HEK293 (cell line): ENCODE measurements around the gene NEUROG3.

Experiments used
- CTCF ChIA-PET: fragments of 350-600 bp; formaldehyde crosslinking; extraction: SDS; loops from one replicate; lab custom pipeline; 2021; ENCODE audit warnings: antibody characterized with exemption; lab: Yijun Ruan, JAX
- POLR2A ChIA-PET: fragments of 300-600 bp; formaldehyde crosslinking; extraction: SDS; loops from one replicate; lab custom pipeline; 2020; ENCODE audit warnings: antibody characterized with exemption, inconsistent platforms; lab: Yijun Ruan, JAX
- H3K27ac ChIP-seq: fragments of 200-500 bp; sonication (Bioruptor generic); 2 replicates; pipeline ENCODE4 v1.5.1; 2014; ENCODE audit warnings: low read depth, low read length, control low read depth, inconsistent platforms; ENCODE audit errors: extremely low read depth
- H3K36me3 ChIP-seq, 2 experiments: fragments of 200-500 bp in 1 of 2; sonication (Bioruptor generic) in 1 of 2; 1 replicate in 1 of 2; 2 replicates in 1 of 2; pipeline ENCODE4 v1.5.1; 2014 to 2017; ENCODE audit warnings: inconsistent platforms in 2 of 2, low read length in 2 of 2; ENCODE audit not compliant: control insufficient read depth in 2 of 2, insufficient read depth in 1 of 2
- H3K4me1 ChIP-seq: fragments of 200-500 bp; sonication (Bioruptor generic); 2 replicates; pipeline ENCODE4 v1.5.1; 2014; ENCODE audit warnings: mild to moderate bottlenecking, low read length, inconsistent platforms; ENCODE audit not compliant: control insufficient read depth, insufficient read depth
- H3K4me3 ChIP-seq: 2 replicates; pipeline ENCODE4 v1.5.1; 2011; ENCODE audit warnings: low read depth, mild to moderate bottlenecking, control low read depth, low read length, moderate library complexity
- H3K9me3 ChIP-seq: fragments of 200-500 bp; sonication (Bioruptor generic); 2 replicates; pipeline ENCODE4 v1.5.1; 2014; ENCODE audit warnings: low read depth, low read length, inconsistent platforms; ENCODE audit not compliant: control insufficient read depth, insufficient read depth
- EGR2 ChIP-seq: fragments of 450-650 bp; formaldehyde crosslinking; IDR thresholded peaks from 2 replicates; pipeline ENCODE4 v1.5.1; 2016; ENCODE audit warnings: low read depth, missing biosample characterization, missing genetic modification characterization
- GLI4 ChIP-seq: fragments of 450-650 bp; formaldehyde crosslinking; IDR thresholded peaks from 2 replicates; pipeline ENCODE4 v1.5.1; 2016; ENCODE audit warnings: missing biosample characterization, missing genetic modification characterization
- HOXA7 ChIP-seq: sonication (generic); formaldehyde crosslinking; IDR thresholded peaks from 2 replicates; pipeline ENCODE4 v1.8.1; 2022; ENCODE audit warnings: missing genetic modification reagents, borderline replicate concordance
- MEIS1 ChIP-seq: sonication (generic); formaldehyde crosslinking; IDR thresholded peaks from 2 replicates; pipeline ENCODE4 v1.8.1; 2022; ENCODE audit warnings: missing genetic modification reagents, mild to moderate bottlenecking, borderline replicate concordance
- OSR2 ChIP-seq: fragments of 450-650 bp; formaldehyde crosslinking; IDR thresholded peaks from 2 replicates; pipeline ENCODE4 v1.5.1; 2016; ENCODE audit warnings: missing biosample characterization, missing genetic modification characterization
- PBX3 ChIP-seq: sonication (generic); formaldehyde crosslinking; IDR thresholded peaks from 2 replicates; pipeline ENCODE4 v1.8.1; 2022; ENCODE audit warnings: mild to moderate bottlenecking, moderate library complexity, missing genetic modification reagents
- ZBTB1 ChIP-seq: fragments of 450-650 bp; formaldehyde crosslinking; IDR thresholded peaks from 2 replicates; pipeline ENCODE4 v1.5.1; 2016; ENCODE audit warnings: missing biosample characterization, missing genetic modification characterization
- ZBTB17 ChIP-seq: fragments of 450-650 bp; formaldehyde crosslinking; IDR thresholded peaks from 2 replicates; pipeline ENCODE4 v1.5.1; 2016; ENCODE audit warnings: missing biosample characterization, missing genetic modification characterization
- ZNF10 ChIP-seq: fragments of 450-650 bp; formaldehyde crosslinking; IDR thresholded peaks from 2 replicates; pipeline ENCODE4 v1.5.1; 2017; ENCODE audit warnings: missing biosample characterization, missing genetic modification characterization
- ZNF112 ChIP-seq: fragments of 450-650 bp; formaldehyde crosslinking; IDR thresholded peaks from 2 replicates; pipeline ENCODE4 v1.5.0; 2017; ENCODE audit warnings: missing biosample characterization, missing genetic modification characterization
- ZNF114 ChIP-seq: fragments of 450-650 bp; formaldehyde crosslinking; IDR thresholded peaks from 2 replicates; pipeline ENCODE4 v1.5.0; 2017; ENCODE audit warnings: missing biosample characterization, missing genetic modification characterization
- ZNF544 ChIP-seq: fragments of 450-650 bp; formaldehyde crosslinking; IDR thresholded peaks from 2 replicates; pipeline ENCODE4 v1.5.0; 2017; ENCODE audit warnings: missing biosample characterization, missing genetic modification characterization
- ZNF623 ChIP-seq: fragments of 450-650 bp; formaldehyde crosslinking; IDR thresholded peaks from 2 replicates; pipeline ENCODE4 v1.5.1; 2016; ENCODE audit warnings: missing biosample characterization, missing genetic modification characterization
- ZNF626 ChIP-seq: fragments of 450-650 bp; sonication (Bioruptor Pico); formaldehyde crosslinking; IDR thresholded peaks from 2 replicates; pipeline ENCODE4 v1.5.1; 2018; ENCODE audit warnings: missing biosample characterization, missing genetic modification characterization, inconsistent platforms
- ZNF707 ChIP-seq: fragments of 450-650 bp; formaldehyde crosslinking; IDR thresholded peaks from 2 replicates; pipeline ENCODE4 v1.5.1; 2016; ENCODE audit warnings: missing biosample characterization, missing genetic modification characterization
- ZNF76 ChIP-seq: fragments of 450-650 bp; formaldehyde crosslinking; IDR thresholded peaks from 2 replicates; pipeline ENCODE4; 2016; ENCODE audit warnings: low read depth, missing biosample characterization, missing genetic modification characterization, borderline replicate concordance
- ZSCAN4 ChIP-seq: fragments of 450-650 bp; formaldehyde crosslinking; IDR thresholded peaks from 2 replicates; pipeline ENCODE4 v1.5.1; 2017; ENCODE audit warnings: missing biosample characterization, missing genetic modification characterization
- TF ChIP-seq, protein P1 (sequence below): fragments of 450-650 bp; formaldehyde crosslinking; optimal IDR thresholded peaks from 2 replicates; pipeline ENCODE3; 2016; ENCODE audit warnings: missing biosample characterization, mild to moderate bottlenecking, missing genetic modification characterization
- TF ChIP-seq, protein P2 (sequence below): fragments of 450-650 bp; formaldehyde crosslinking; IDR thresholded peaks from 2 replicates; pipeline ENCODE4 v1.5.1; 2016; ENCODE audit warnings: missing biosample characterization, missing genetic modification characterization
- TF ChIP-seq, protein P3 (sequence below): fragments of 450-650 bp; formaldehyde crosslinking; IDR thresholded peaks from 2 replicates; pipeline ENCODE4 v1.5.1; 2016; ENCODE audit warnings: missing biosample characterization, missing genetic modification characterization
- TF ChIP-seq, protein P4 (sequence below): fragments of 450-650 bp; formaldehyde crosslinking; IDR thresholded peaks from 2 replicates; pipeline ENCODE4 v1.5.1; 2016; ENCODE audit warnings: missing biosample characterization, missing genetic modification characterization

Gene NEUROG3

DNA sequence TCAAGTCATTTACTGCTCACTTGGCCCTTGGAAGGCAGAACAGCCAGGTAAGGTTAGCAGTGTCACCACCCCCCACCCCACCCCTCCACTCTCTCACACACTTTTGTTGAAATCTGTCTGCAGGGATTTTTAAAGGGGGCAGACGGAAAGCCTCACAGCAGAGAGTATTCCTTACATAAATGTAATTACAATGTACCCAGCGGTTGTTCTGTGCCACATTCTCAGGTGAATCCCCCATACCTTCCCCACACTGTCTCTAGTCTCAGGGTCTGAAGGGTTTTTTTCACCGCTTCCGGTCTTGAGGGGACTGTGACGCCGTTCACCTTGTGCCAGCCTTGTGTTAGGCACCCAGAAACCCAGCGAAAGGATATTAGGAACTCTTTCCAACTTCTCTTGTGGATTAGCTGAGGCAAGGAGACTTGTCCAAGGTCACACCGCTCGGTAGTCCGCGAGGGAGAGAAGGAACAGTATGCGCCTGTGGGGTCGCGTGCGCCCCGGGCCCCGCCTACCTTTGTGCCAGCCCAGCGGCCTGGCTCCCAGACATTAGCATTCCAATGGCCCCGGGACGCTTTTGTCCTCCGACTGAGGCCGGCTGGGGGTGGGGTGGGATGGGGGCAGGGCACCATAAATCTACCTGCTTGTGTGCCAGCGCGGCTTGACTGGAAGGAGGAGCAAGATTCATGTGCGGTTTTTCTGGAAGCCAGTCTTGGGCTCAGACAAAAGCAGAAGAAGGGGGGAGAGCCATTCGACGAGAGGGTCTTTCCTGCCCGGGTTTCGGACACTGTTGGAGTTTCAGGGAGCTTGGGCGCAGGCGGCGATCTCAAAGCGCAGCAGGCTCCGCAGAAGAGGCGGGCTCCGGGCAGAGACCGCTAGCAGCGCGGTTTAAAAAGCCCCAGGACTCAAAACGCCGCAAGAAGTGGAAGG, 4.5 kb downstream of the NEUROG3 start:
- Histone ChIP-seq H3K4me1 (peaks cover 6% of the 10 kb centered on the region; the same call in 1 of the 2 replicates), H3K27ac (no peak overlapping the region), H3K36me3 (no peaks in the 10 kb centered on the region), H3K9me3 (no peaks in the 10 kb centered on the region), H3K4me3 (no peak overlapping the region)
- TF ChIP-seq ZNF707 (tag by site-specific recombination), result no peak
- TF ChIP-seq, protein P1, sequence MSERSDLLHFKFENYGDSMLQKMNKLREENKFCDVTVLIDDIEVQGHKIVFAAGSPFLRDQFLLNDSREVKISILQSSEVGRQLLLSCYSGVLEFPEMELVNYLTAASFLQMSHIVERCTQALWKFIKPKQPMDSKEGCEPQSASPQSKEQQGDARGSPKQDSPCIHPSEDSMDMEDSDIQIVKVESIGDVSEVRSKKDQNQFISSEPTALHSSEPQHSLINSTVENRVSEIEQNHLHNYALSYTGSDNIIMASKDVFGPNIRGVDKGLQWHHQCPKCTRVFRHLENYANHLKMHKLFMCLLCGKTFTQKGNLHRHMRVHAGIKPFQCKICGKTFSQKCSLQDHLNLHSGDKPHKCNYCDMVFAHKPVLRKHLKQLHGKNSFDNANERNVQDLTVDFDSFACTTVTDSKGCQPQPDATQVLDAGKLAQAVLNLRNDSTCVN, result no peak
- CTCF ChIA-PET, result no interaction called here
- POLR2A ChIA-PET, result no interaction called here

GRCh38 chr10:69567920-69568319, 5.3 kb downstream of the NEUROG3 start:
- no peak overlapping the region for H3K4me3 ChIP-seq
- TF ChIP-seq, protein P2, sequence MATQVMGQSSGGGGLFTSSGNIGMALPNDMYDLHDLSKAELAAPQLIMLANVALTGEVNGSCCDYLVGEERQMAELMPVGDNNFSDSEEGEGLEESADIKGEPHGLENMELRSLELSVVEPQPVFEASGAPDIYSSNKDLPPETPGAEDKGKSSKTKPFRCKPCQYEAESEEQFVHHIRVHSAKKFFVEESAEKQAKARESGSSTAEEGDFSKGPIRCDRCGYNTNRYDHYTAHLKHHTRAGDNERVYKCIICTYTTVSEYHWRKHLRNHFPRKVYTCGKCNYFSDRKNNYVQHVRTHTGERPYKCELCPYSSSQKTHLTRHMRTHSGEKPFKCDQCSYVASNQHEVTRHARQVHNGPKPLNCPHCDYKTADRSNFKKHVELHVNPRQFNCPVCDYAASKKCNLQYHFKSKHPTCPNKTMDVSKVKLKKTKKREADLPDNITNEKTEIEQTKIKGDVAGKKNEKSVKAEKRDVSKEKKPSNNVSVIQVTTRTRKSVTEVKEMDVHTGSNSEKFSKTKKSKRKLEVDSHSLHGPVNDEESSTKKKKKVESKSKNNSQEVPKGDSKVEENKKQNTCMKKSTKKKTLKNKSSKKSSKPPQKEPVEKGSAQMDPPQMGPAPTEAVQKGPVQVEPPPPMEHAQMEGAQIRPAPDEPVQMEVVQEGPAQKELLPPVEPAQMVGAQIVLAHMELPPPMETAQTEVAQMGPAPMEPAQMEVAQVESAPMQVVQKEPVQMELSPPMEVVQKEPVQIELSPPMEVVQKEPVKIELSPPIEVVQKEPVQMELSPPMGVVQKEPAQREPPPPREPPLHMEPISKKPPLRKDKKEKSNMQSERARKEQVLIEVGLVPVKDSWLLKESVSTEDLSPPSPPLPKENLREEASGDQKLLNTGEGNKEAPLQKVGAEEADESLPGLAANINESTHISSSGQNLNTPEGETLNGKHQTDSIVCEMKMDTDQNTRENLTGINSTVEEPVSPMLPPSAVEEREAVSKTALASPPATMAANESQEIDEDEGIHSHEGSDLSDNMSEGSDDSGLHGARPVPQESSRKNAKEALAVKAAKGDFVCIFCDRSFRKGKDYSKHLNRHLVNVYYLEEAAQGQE, result peak; percentile 97
- TF ChIP-seq PBX3 (CRISPR knock-in tag), result peak; percentile 58; the same call in 1 of the 2 replicates
- no peak for TF ChIP-seq ZNF114 (tag by site-specific recombination)
- TF ChIP-seq, protein P3, sequence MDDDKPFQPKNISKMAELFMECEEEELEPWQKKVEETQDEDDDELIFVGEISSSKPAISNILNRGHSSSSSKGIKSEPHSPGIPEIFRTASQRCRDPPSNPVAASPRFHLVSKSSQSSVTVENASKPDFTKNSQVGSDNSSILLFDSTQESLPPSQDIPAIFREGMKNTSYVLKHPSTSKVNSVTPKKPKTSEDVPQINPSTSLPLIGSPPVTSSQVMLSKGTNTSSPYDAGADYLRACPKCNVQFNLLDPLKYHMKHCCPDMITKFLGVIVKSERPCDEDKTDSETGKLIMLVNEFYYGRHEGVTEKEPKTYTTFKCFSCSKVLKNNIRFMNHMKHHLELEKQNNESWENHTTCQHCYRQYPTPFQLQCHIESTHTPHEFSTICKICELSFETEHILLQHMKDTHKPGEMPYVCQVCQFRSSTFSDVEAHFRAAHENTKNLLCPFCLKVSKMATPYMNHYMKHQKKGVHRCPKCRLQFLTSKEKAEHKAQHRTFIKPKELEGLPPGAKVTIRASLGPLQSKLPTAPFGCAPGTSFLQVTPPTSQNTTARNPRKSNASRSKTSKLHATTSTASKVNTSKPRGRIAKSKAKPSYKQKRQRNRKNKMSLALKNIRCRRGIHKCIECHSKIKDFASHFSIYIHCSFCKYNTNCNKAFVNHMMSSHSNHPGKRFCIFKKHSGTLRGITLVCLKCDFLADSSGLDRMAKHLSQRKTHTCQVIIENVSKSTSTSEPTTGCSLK, result no peak
- TF ChIP-seq ZNF544 (tag by site-specific recombination), result no peak
- TF ChIP-seq, protein P4, sequence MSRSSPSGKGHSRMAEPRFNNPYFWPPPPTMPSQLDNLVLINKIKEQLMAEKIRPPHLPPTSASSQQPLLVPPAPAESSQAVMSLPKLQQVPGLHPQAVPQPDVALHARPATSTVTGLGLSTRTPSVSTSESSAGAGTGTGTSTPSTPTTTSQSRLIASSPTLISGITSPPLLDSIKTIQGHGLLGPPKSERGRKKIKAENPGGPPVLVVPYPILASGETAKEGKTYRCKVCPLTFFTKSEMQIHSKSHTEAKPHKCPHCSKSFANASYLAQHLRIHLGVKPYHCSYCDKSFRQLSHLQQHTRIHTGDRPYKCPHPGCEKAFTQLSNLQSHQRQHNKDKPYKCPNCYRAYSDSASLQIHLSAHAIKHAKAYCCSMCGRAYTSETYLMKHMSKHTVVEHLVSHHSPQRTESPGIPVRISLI (tag by site-specific recombination), result no peak
- TF ChIP-seq ZNF626 (tag by site-specific recombination), result no peak
- TF ChIP-seq HOXA7 (CRISPR knock-in tag), result no peak
- TF ChIP-seq MEIS1 (CRISPR knock-in tag), result no peak
- TF ChIP-seq ZSCAN4 (tag by site-specific recombination), result no peak
- no peak for TF ChIP-seq GLI4 (tag by site-specific recombination)
- TF ChIP-seq ZBTB17 (tag by site-specific recombination), result peak; percentile 75
- TF ChIP-seq EGR2 (tag by site-specific recombination), result no peak
- TF ChIP-seq ZBTB1 (tag by site-specific recombination), result no peak
- no peak for TF ChIP-seq ZNF112 (tag by site-specific recombination)
- TF ChIP-seq OSR2 (tag by site-specific recombination), result no peak
- TF ChIP-seq ZNF10 (tag by site-specific recombination), result no peak
- TF ChIP-seq ZNF76 (tag by site-specific recombination), result no peak
- TF ChIP-seq ZNF623 (tag by site-specific recombination), result no peak
- TF ChIP-seq, all 188 proteins: peak for 3
- Histone ChIP-seq H3K27ac (no peak overlapping the region), H3K4me1 (peaks cover under 1% of the 10 kb centered on the region; the same call in 1 of the 2 replicates), H3K9me3 (no peaks in the 10 kb centered on the region), H3K36me3 (no peaks in the 10 kb centered on the region)
- POLR2A ChIA-PET, result no interaction called here
- CTCF ChIA-PET, result no interaction called here
